Ascending aorta (tissue), 2 donors: ENCODE data around the gene JDP2. TPM values are rescaled to one million over a fixed set of nuclear protein-coding genes. Genes with fewer than 3 reads are reported as not detected.

ENCODE experiments used
- DNase-seq, 2 donors: peaks; one replicate each; pipeline ENCODE4 v3.0.0-alpha.2; 2019; ENCODE audit warnings: low spot score in 2 of 2
- H3K27ac ChIP-seq, 2 donors: fragments of 200-600 bp; sonication (generic); one replicate each; pipeline ENCODE4 v1.5.1; 2016 to 2017; ENCODE audit warnings: mild to moderate bottlenecking in 1 of 2
- H3K27me3 ChIP-seq: fragments of 200-600 bp; sonication (generic); one replicate; pipeline ENCODE4 v1.5.1; 2017
- H3K36me3 ChIP-seq, 2 donors: fragments of 200-600 bp; sonication (generic); one replicate each; pipeline ENCODE4 v1.5.1; 2016
- H3K4me1 ChIP-seq, 2 donors: fragments of 200-600 bp; sonication (generic); one replicate each; pipeline ENCODE4 v1.5.1; 2016 to 2017; ENCODE audit warnings: mild to moderate bottlenecking in 1 of 2
- H3K4me3 ChIP-seq, 2 donors: fragments of 200-600 bp; sonication (generic); one replicate each; pipeline ENCODE4 v1.5.1; 2016 to 2017; ENCODE audit warnings: mild to moderate bottlenecking in 1 of 2
- H3K9me3 ChIP-seq, 2 donors: fragments of 200-600 bp; sonication (generic); one replicate each; pipeline ENCODE4 v1.5.1; 2016
- CTCF ChIP-seq, 3 experiments: fragments of 200-600 bp in 2 of 3; fragments of 450-650 bp in 1 of 3; sonication (generic) in 2 of 3; IDR thresholded peaks; one replicate each; pipeline ENCODE4 v1.5.1; 2016 to 2019; ENCODE audit warnings: antibody characterized with exemption in 3 of 3, mild to moderate bottlenecking in 1 of 3, moderate library complexity in 1 of 3
- intact Hi-C: fragments of 100-400 bp; cut with DNase I; formaldehyde crosslinking; loops from one replicate; pipeline ENCODE4 v1.15.1; 2023
- total RNA-seq: library from RNA; depleted of rRNA; stranded (reverse); fragments of >200 nt; gene quantifications from one replicate; pipeline ENCODE4 v1.1.0, GENCODE V29; 2016

The JDP2 gene
- total RNA-seq, 1 donor from 2014 or later, result 213 TPM

DNA sequence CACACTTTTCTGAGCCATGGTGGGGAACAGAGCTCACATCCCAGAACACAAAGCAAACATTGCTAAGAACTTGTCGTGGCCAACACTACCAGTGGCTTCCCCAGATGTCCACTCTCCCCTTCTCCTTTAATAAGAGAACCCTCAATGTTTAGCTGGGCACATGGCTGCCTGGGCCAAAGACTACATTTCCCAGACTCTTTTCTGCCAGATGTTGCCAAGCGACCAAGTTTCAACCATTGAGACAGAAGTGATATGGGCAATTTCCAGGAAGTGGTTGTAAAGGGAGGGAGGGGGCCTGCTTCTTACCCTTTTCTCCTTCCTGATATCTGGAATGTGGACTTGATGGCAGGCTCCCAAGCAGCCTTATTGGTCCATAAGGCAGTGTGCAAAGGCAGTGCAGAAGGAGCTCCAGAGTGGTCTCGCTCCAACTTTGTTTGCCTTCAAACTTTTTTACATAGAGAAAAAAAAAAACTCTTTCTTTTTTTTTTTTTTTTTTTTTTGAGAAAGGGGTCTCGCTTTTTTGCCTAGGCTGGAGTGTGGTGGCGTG, 24.9 kb upstream of the JDP2 start:
- TF ChIP-seq CTCF (IDR thresholded peaks at IDR 0.05), result no peak
- no peak overlapping the region for H3K4me3 ChIP-seq
- H3K27ac ChIP-seq, result no peak overlapping the region
- peaks cover 9 to 17% of the 10 kb centered on the region in 2 donors for H3K4me1 ChIP-seq
- DNase-seq, result no peak
- no peaks in the 10 kb centered on the region for H3K9me3 ChIP-seq
- H3K27me3 ChIP-seq, result no peaks in the 10 kb centered on the region
- intact Hi-C loops, result no loop called here
- H3K36me3 ChIP-seq, result no peaks in the 10 kb centered on the region

GRCh38 chr14:75404847-75405246, 23.0 kb upstream of the JDP2 start:
- H3K4me1 ChIP-seq, result peaks cover 6 to 15% of the 10 kb centered on the region in 2 donors
- no peak for TF ChIP-seq CTCF (IDR thresholded peaks at IDR 0.05)
- intact Hi-C loops, result no loop called here
- no peak overlapping the region for H3K27ac ChIP-seq
- no peak overlapping the region for H3K4me3 ChIP-seq
- no peaks in the 10 kb centered on the region for H3K9me3 ChIP-seq
- no peaks in the 10 kb centered on the region for H3K36me3 ChIP-seq
- no peak for DNase-seq
- H3K27me3 ChIP-seq, result no peaks in the 10 kb centered on the region

GRCh38 chr14:75406102-75406501, 21.7 kb upstream of the JDP2 start:
- H3K4me3 ChIP-seq, result no peak overlapping the region
- intact Hi-C loops, result no loop called here
- peaks cover 0 to 4% of the 10 kb centered on the region in 2 donors for H3K4me1 ChIP-seq
- no peak for TF ChIP-seq CTCF (IDR thresholded peaks at IDR 0.05)
- H3K27me3 ChIP-seq, result no peaks in the 10 kb centered on the region
- no peak for DNase-seq
- no peaks in the 10 kb centered on the region for H3K9me3 ChIP-seq
- no peak overlapping the region for H3K27ac ChIP-seq
- no peaks in the 10 kb centered on the region for H3K36me3 ChIP-seq

- intact Hi-C loops, result no loop called here
- TF ChIP-seq CTCF (IDR thresholded peaks at IDR 0.05), result no peak
Measured at GRCh38 chr14:75406856-75407255, 21.0 kb upstream of the JDP2 start.

DNA sequence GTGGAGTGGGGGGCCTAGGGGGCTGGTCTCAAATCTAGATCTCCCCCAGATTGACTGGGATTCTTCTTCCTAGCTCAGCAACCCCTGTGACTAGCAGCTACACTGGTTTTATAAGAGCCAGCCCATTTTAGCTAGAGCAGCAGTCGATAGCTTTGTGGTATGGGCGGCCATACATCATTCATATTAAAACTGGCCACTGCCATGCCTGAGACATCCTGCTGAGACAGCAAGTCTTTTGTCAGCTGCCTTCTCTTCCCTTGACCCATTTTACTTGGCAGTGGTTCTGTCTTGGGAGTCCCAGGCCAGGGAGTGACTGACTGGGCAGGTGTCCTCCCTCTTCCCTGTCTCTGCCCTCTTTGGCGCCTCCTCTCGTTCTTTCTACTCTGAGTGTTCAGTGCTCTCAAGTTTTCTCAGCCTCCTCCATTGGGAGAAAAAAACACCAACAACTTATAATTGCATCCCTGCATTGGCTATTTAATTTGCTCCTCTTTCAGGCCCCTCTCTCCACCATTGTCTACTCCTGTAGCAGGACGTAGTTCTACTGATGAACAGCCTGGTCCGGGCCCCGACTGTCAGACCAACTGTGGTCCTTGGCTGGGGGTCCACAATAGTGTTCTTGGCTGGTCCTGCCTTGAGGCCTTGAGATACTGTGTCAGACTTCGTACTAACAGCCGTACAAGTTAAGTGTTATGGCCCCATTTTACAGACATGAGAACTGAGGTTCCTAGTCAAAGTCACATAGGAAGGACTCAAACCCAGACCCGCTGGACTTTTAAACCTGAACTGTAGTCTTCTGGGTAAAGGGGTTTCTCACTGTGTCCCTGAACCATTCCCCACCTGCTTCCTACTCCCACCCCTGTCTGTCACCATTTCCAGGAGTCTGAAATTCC, 18.3 kb upstream of the JDP2 start:
- no peaks in the 10 kb centered on the region for H3K27me3 ChIP-seq
- H3K36me3 ChIP-seq, result no peaks in the 10 kb centered on the region
- no peaks in the 10 kb centered on the region for H3K4me1 ChIP-seq
- no peak overlapping the region for H3K4me3 ChIP-seq
- intact Hi-C loops, result no loop called here
- no peak for DNase-seq
- H3K9me3 ChIP-seq, result no peaks in the 10 kb centered on the region
- no peak overlapping the region for H3K27ac ChIP-seq
- TF ChIP-seq CTCF (IDR thresholded peaks at IDR 0.05), result no peak

More at GRCh38 chr14:75406856-75407255, 21.0 kb upstream of the JDP2 start:
- H3K4me3 ChIP-seq, result no peak overlapping the region
- no peak for DNase-seq
- H3K27ac ChIP-seq, result no peak overlapping the region
- H3K9me3 ChIP-seq, result no peaks in the 10 kb centered on the region
- no peaks in the 10 kb centered on the region for H3K4me1 ChIP-seq
- no peaks in the 10 kb centered on the region for H3K27me3 ChIP-seq
- H3K36me3 ChIP-seq, result no peaks in the 10 kb centered on the region
